Urothelium cell line (cell line): ENCODE data around the gene FKBP1C.

Experiments
- DNase-seq: peaks from one replicate; pipeline ENCODE4 v3.0.0; 2011; ENCODE audit warnings: low spot score, mixed read lengths
- FAIRE-seq: peaks from 2 replicates; lab custom pipeline; 2011; peaks lifted over from hg19 to GRCh38; lab: Jason Lieb, UNC

FKBP1C gene

DNA sequence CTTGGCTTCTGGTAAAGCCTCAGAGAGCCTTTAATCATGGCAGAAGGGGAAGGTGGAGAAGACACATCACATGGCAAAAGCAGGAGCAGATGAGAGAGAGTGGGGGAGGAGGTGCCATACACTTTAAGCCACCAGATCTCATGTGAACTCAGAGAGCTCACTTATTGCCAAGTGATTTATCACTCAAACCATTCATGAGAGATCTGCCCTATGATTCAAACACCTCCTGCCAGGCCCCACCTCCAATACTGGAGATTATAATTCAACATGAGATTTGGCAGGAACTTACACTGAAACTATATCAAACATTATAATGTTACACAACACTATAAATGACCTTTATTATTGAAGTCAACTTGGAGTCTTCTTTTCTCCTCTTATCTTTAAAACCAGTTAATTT lies 47.9 kb downstream of the FKBP1C start:
- DNase-seq: no peak

GRCh38 chr6:63261820-63262219 lies 50.6 kb downstream of the FKBP1C start:
- DNase-seq (no peak), FAIRE-seq (no peak)

More for the DNA sequence above, 47.9 kb downstream of the FKBP1C start:
- FAIRE-seq: no peak
